G401 (cell line): Measurements from ENCODE around the gene TPX2. TPM values are rescaled to one million over a fixed set of nuclear protein-coding genes. Genes with fewer than 3 reads are reported as not detected.
"Not testable (repeated sequence)": the region's sequence is repeated elsewhere in the genome, so short reads cannot be mapped to it uniquely, and the experiment has no call there.

Experiments
- DNase-seq: peaks from one replicate; pipeline ENCODE4 v3.0.0-alpha.2; 2015; ENCODE audit warnings: low spot score
- in situ Hi-C: cut with HindIII; loops from 2 replicates; pipeline ENCODE4 v1.10.0; 2016; ENCODE audit warnings: low sequenced_read_pairs, mixed read lengths
- total RNA-seq: library from RNA; depleted of rRNA; stranded (reverse); fragments of >200 nt; shearing (Covaris generic); gene quantifications from 2 replicates; pipeline ENCODE4 v1.2.3, GENCODE V29; 2014

The TPX2 gene
- total RNA-seq, 1 experiment from 2014 or later, result 155 TPM

GRCh38 chr20:31717478-31718201 is 21.4 kb upstream of the TPX2 start:
- DNase-seq, result no peak
- in situ Hi-C loops, result no loop called here

- DNase-seq, result peak; percentile 61
- in situ Hi-C loops, result no loop called here
Observed at GRCh38 chr20:31718952-31719643, 20.0 kb upstream of the TPX2 start.

- DNase-seq, result no peak
- in situ Hi-C loops, result no loop called here
Observed at GRCh38 chr20:31719644-31720485, 19.2 kb upstream of the TPX2 start.

- in situ Hi-C loops, result no loop called here
- DNase-seq, result no peak
Observed at GRCh38 chr20:31720486-31721407, 18.3 kb upstream of the TPX2 start.

- in situ Hi-C loops, result no loop called here
- DNase-seq, result peak; percentile 59
Observed at GRCh38 chr20:31721408-31722256, 17.5 kb upstream of the TPX2 start.

GRCh38 chr20:31722257-31723068 is 16.6 kb upstream of the TPX2 start, which contains the start of gene BCL2L1:
Gene BCL2L1 (minus strand): TSS chr20:31722868. CDS start chr20:31722218, 650 bp downstream.
- in situ Hi-C loops, result no loop called here
- peak; percentile 76 for DNase-seq

GRCh38 chr20:31723069-31723318 is 16.1 kb upstream of the TPX2 start:
- DNase-seq, result no peak
- in situ Hi-C loops, result no loop called here

GRCh38 chr20:31723319-31724078 is 15.6 kb upstream of the TPX2 start:
- in situ Hi-C loops, result no loop called here
- DNase-seq, result peak; percentile 96

GRCh38 chr20:31731321-31731717 is 7.8 kb upstream of the TPX2 start:
- no peak for DNase-seq
- in situ Hi-C loops, result no loop called here

GRCh38 chr20:31739550-31739977 is 474 bp downstream of the TPX2 start:
- in situ Hi-C loops, result no loop called here

GRCh38 chr20:31740208-31740607 is 1.1 kb downstream of the TPX2 start:
- DNase-seq, result no peak
- in situ Hi-C loops, result no loop called here

More at GRCh38 chr20:31739550-31739977, 474 bp downstream of the TPX2 start:
- DNase-seq, result no peak

GRCh38 chr20:31740656-31741323 is 1.7 kb downstream of the TPX2 start:
- no peak for DNase-seq
- in situ Hi-C loops, result no loop called here

GRCh38 chr20:31746068-31746878 is 7.2 kb downstream of the TPX2 start:
- DNase-seq, result no peak
- in situ Hi-C loops, result no loop called here

GRCh38 chr20:31747028-31747427 is 7.9 kb downstream of the TPX2 start:
- in situ Hi-C loops, DNase-seq: not testable (repeated sequence)

- in situ Hi-C loops, result no loop called here
- no peak for DNase-seq
Observed at GRCh38 chr20:31747640-31748039, 8.6 kb downstream of the TPX2 start.
